Mesendoderm (in vitro differentiated cells): Measurements from ENCODE around the gene GLCE.

Source experiments
- DNase-seq: peaks from one replicate; pipeline ENCODE4 v3.0.0; 2013
- H2AK5ac ChIP-seq: 2 replicates; pipeline ENCODE4 v1.6.1; 2013; ENCODE audit warnings: low read length, inconsistent platforms
- H2BK120ac ChIP-seq: 2 replicates; pipeline ENCODE4 v1.6.1; 2013; ENCODE audit warnings: low read depth, mild to moderate bottlenecking, low read length, moderate library complexity, mixed read lengths
- H2BK15ac ChIP-seq: replicated peaks from 2 replicates; pipeline ENCODE4 v1.6.1; 2013; ENCODE audit warnings: low read depth, mild to moderate bottlenecking, moderate library complexity
- H2BK5ac ChIP-seq: 2 replicates; pipeline ENCODE4 v1.6.1; 2013; ENCODE audit warnings: low read length, inconsistent platforms
- H3K18ac ChIP-seq: 2 replicates; pipeline ENCODE4 v1.6.1; 2013; ENCODE audit warnings: mild to moderate bottlenecking, low read length, mixed read lengths
- H3K23ac ChIP-seq: one replicate; pipeline ENCODE4 v1.6.1; 2013; ENCODE audit warnings: low read length
- H3K27ac ChIP-seq: 2 replicates; pipeline ENCODE4 v1.5.1; 2013; ENCODE audit warnings: low read depth, mild to moderate bottlenecking, inconsistent platforms, low read length, moderate library complexity
- H3K27me3 ChIP-seq: 2 replicates; pipeline ENCODE4 v1.6.1; 2013; ENCODE audit warnings: low read length, control low read depth, mild to moderate bottlenecking, inconsistent platforms; ENCODE audit not compliant: insufficient read depth, poor library complexity
- H3K36me3 ChIP-seq: 2 replicates; pipeline ENCODE4 v1.6.1; 2013; ENCODE audit warnings: low read length, inconsistent platforms; ENCODE audit not compliant: control insufficient read depth, insufficient read depth
- H3K4ac ChIP-seq: one replicate; pipeline ENCODE4 v1.6.1; 2013; ENCODE audit warnings: low read depth, mild to moderate bottlenecking, low read length, moderate library complexity
- H3K4me1 ChIP-seq: 2 replicates; pipeline ENCODE4 v1.6.1; 2013; ENCODE audit warnings: low read depth, low read length, inconsistent platforms; ENCODE audit not compliant: control insufficient read depth
- H3K4me2 ChIP-seq: 2 replicates; pipeline ENCODE4 v1.6.1; 2013; ENCODE audit warnings: low read length
- H3K4me3 ChIP-seq: 2 replicates; pipeline ENCODE4 v1.5.1; 2013; ENCODE audit warnings: mild to moderate bottlenecking, low read length
- H3K56ac ChIP-seq: one replicate; pipeline ENCODE4 v1.6.1; 2013; ENCODE audit warnings: low read length
- H3K79me1 ChIP-seq: 2 replicates; pipeline ENCODE4 v1.6.1; 2013; ENCODE audit warnings: low read length, inconsistent platforms
- H3K79me2 ChIP-seq: 2 replicates; pipeline ENCODE4 v1.6.1; 2013; ENCODE audit warnings: mild to moderate bottlenecking, low read length; ENCODE audit not compliant: control insufficient read depth, insufficient read depth
- H3K9ac ChIP-seq: 2 replicates; pipeline ENCODE4 v1.6.1; 2013; ENCODE audit warnings: low read length, inconsistent platforms
- H4K5ac ChIP-seq: one replicate; pipeline ENCODE4 v1.6.1; 2013; ENCODE audit warnings: low read length
- H4K8ac ChIP-seq: one replicate; pipeline ENCODE4 v1.6.1; 2013; ENCODE audit warnings: low read depth, mild to moderate bottlenecking, control low read depth, low read length, moderate library complexity
- WGBS: extraction: QIAGEN DNeasy Blood & Tissue Kit; methylation state at CpG from one replicate; pipeline ENCODE4 v1.1.7; 2013; ENCODE audit warnings: low lambda C conversion rate, missing lambda C conversion rate; ENCODE audit not compliant: insufficient coverage; ENCODE audit errors: extremely low coverage; 5-methylcytosine and 5-hydroxymethylcytosine counted together

GLCE gene

DNA sequence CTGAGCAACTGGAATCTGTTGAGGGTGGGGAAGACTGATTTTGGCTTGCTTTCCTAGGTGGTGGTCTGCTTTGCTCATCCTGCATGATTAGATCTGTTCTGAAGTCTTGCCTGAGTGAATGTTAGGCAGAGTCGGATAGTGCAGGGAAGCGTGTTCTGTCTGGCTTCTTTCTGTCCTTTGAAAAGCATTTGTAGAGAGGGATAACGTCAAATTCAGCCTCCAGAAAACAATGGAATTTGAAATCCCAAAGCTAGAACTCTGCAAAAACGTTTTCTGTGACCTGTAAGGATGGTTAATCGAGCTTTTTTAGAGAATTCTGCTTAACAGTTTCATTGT, 1.4 kb downstream of the GLCE start:
- no peak overlapping the region for H3K18ac ChIP-seq
- no peaks in the 10 kb centered on the region for H3K79me1 ChIP-seq
- H4K5ac ChIP-seq: no peak overlapping the region
- WGBS: no CpG with 5 or more reads among the region's 5 CpGs
- peak overlapping the region; percentile 94 for H3K4me3 ChIP-seq
- no peak overlapping the region for H2AK5ac ChIP-seq
- peak overlapping the region; percentile 96 for H3K56ac ChIP-seq
- no peak for DNase-seq
- no peak overlapping the region for H2BK15ac ChIP-seq
- no peak overlapping the region for H2BK120ac ChIP-seq
- peak overlapping the region; percentile 96 for H3K9ac ChIP-seq
- no peak overlapping the region for H4K8ac ChIP-seq
- H3K79me2 ChIP-seq: no peaks in the 10 kb centered on the region
- H3K27ac ChIP-seq: no peak overlapping the region
- H2BK5ac ChIP-seq: no peak overlapping the region
- no peaks in the 10 kb centered on the region for H3K36me3 ChIP-seq
- peak overlapping the region; percentile 84 for H3K4me2 ChIP-seq
- no peak overlapping the region for H3K4ac ChIP-seq
- no peaks in the 10 kb centered on the region for H3K4me1 ChIP-seq
- no peaks in the 10 kb centered on the region for H3K27me3 ChIP-seq
- no peak overlapping the region for H3K23ac ChIP-seq

GRCh38 chr15:69163141-69163669, 2.8 kb downstream of the GLCE start:
- no peak overlapping the region for H3K27ac ChIP-seq
- no peak overlapping the region for H4K5ac ChIP-seq
- no peak overlapping the region for H4K8ac ChIP-seq
- H3K4me1 ChIP-seq: no peaks in the 10 kb centered on the region
- no peak overlapping the region for H2BK120ac ChIP-seq
- H3K9ac ChIP-seq: no peak overlapping the region
- no peak overlapping the region for H3K18ac ChIP-seq
- H3K27me3 ChIP-seq: no peaks in the 10 kb centered on the region
- no peak overlapping the region for H2BK5ac ChIP-seq
- H3K23ac ChIP-seq: no peak overlapping the region
- no peak overlapping the region for H3K4me2 ChIP-seq
- no peak overlapping the region for H3K4ac ChIP-seq
- no peaks in the 10 kb centered on the region for H3K79me2 ChIP-seq
- H3K4me3 ChIP-seq: no peak overlapping the region
- no peaks in the 10 kb centered on the region for H3K79me1 ChIP-seq
- H2AK5ac ChIP-seq: no peak overlapping the region
- no CpG with 5 or more reads among the region's 3 CpGs for WGBS
- no peak for DNase-seq
- H2BK15ac ChIP-seq: no peak overlapping the region
- no peaks in the 10 kb centered on the region for H3K36me3 ChIP-seq
- H3K56ac ChIP-seq: no peak overlapping the region

DNA sequence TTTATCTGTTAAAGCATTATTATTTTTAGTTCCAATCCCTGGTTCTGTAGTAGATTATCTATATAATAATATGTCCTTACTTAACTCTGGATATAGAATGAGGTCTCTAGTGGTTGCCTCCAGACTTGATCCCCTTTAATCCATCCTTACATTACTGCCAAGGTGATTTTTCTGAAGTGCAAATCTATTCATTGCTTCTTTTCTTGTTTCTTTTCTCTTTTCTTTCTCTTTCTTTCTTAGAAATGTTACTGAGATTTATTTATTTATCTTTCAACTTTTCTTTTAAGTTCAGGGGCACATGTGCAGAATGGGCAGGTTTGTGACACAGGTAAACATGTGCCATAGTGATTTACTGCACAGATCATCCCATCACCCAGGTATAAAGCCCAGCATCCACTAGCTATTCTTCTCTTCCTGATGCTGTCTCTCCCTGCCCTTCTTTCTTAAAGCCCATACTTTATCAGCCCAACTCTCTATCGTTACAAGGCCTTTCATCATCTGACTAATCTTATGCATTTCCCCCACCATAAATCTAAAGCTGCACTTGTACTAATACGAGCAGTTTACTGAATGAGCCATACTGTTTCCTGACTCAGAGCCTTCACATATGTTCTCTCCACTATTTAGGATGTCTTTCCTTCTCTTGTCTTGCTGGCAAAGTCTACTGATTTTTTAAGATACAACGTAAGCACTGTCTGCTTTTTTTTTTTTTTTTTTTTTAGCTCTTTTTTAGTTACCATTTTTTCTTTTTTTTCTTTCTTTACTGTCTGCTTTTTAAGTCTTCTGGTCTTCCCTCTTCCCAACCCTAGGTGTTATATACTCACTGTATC, 4.6 kb downstream of the GLCE start:
- Histone ChIP-seq H3K9ac (no peak overlapping the region), H3K56ac (no peak overlapping the region), H3K79me1 (no peaks in the 10 kb centered on the region), H3K27me3 (no peaks in the 10 kb centered on the region), H2BK120ac (no peak overlapping the region), H3K4me3 (no peak overlapping the region), H3K4me2 (no peak overlapping the region), H3K23ac (no peak overlapping the region), H3K36me3 (no peaks in the 10 kb centered on the region), H4K5ac (no peak overlapping the region), H2BK15ac (no peak overlapping the region), H2AK5ac (no peak overlapping the region), H3K18ac (no peak overlapping the region), H3K27ac (no peak overlapping the region), H3K4me1 (no peaks in the 10 kb centered on the region), H3K4ac (no peak overlapping the region), H2BK5ac (no peak overlapping the region), H3K79me2 (no peaks in the 10 kb centered on the region), H4K8ac (no peak overlapping the region)
- DNase-seq: no peak
- WGBS: no CpG with 5 or more reads among the region's 3 CpGs

GRCh38 chr15:69165637-69166025, 5.2 kb downstream of the GLCE start:
- Histone ChIP-seq H3K27me3 (no peaks in the 10 kb centered on the region), H3K4me2 (no peak overlapping the region), H3K36me3 (no peaks in the 10 kb centered on the region), H3K4ac (no peak overlapping the region), H2BK120ac (no peak overlapping the region), H3K18ac (no peak overlapping the region), H4K8ac (no peak overlapping the region), H2AK5ac (no peak overlapping the region), H2BK5ac (no peak overlapping the region), H2BK15ac (no peak overlapping the region), H3K79me2 (no peaks in the 10 kb centered on the region), H4K5ac (no peak overlapping the region), H3K4me1 (no peaks in the 10 kb centered on the region), H3K27ac (no peak overlapping the region), H3K56ac (no peak overlapping the region), H3K4me3 (no peak overlapping the region), H3K9ac (no peak overlapping the region), H3K79me1 (no peaks in the 10 kb centered on the region), H3K23ac (no peak overlapping the region)
- DNase-seq: no peak
- WGBS: no CpG with 5 or more reads among the region's 1 CpG

DNA sequence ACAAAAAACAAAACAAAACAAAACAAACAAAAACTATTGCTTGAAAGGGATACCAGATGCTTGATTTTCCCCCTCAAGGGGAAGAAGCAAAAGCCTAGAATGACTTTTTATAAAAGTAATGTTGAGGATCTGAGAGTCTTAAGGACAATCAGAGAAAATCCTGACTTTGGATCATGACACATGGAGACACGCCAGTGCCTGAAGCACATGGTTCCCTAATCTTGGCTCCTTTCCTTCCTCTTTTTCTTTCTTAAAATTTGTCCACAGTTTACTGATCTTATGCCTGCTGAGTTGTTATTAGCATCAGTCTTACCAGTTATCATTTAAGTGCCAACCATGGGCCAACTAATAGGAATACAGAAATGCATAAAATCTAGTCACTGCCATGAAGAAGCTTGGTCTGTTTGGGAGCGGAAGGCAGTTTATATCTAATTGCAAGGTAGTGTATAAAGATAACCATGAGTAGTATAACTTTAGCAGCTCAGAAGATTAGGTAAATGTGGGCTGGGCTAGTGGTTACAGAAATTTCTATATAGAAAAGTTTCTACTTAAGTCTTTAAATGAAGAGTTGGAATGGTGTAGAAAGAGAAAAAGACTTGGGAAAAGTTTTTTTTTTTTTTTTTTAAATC, 6.9 kb downstream of the GLCE start:
- Histone ChIP-seq H2BK5ac (no peak overlapping the region), H2BK15ac (no peak overlapping the region), H3K79me1 (no peaks in the 10 kb centered on the region), H3K56ac (no peak overlapping the region), H3K4ac (no peak overlapping the region), H3K4me1 (no peaks in the 10 kb centered on the region), H3K4me2 (no peak overlapping the region), H2BK120ac (no peak overlapping the region), H3K4me3 (no peak overlapping the region), H2AK5ac (no peak overlapping the region), H3K9ac (no peak overlapping the region), H3K18ac (no peak overlapping the region), H3K79me2 (no peaks in the 10 kb centered on the region), H3K23ac (no peak overlapping the region), H4K5ac (no peak overlapping the region), H4K8ac (no peak overlapping the region), H3K27me3 (no peaks in the 10 kb centered on the region), H3K36me3 (no peaks in the 10 kb centered on the region), H3K27ac (no peak overlapping the region)
- no peak for DNase-seq
- no CpG with 5 or more reads among the region's 2 CpGs for WGBS
